Measurements from ENCODE around the gene CCN6. TPM values are rescaled to one million over a fixed set of nuclear protein-coding genes. Genes with fewer than 3 reads are reported as not detected.

The CCN6 gene
- total RNA-seq (2021): not detected in 2 replicates
- long read RNA-seq: 0 reads

- Histone ChIP-seq H4K91ac (ENCODE audit: insufficient read length, low read depth, low read length) (no peak within 1 kb of the TSS), H2BK12ac (ENCODE audit: insufficient read length, low read depth, low read length) (no peak within 1 kb of the TSS), H3K23me2 (ENCODE audit: insufficient read length, low read depth, low read length, poor library complexity, severe bottlenecking) (peaks cover 2% of the 10 kb centered on the region), H4K8ac (replicated peaks; ENCODE audit: insufficient read length, low read depth, low read length) (no peak within 1 kb of the TSS), H3K79me1 (ENCODE audit: insufficient read depth, low read depth, low read length, poor library complexity, severe bottlenecking) (no peaks in the 10 kb centered on the region), H2AK5ac (ENCODE audit: insufficient read length, low read length) (no peak within 1 kb of the TSS), H3K56ac (ENCODE audit: insufficient read length, low read depth, low read length) (no peak within 1 kb of the TSS), H3K9ac (ENCODE audit: extremely low read depth, insufficient read length, low read length) (no peak within 1 kb of the TSS), H4K5ac (ENCODE audit: insufficient read length, low read depth, low read length) (no peak within 1 kb of the TSS), H3K4me1 (ENCODE audit: insufficient read depth, low read length) (no peaks in the 10 kb centered on the region), H2BK5ac (ENCODE audit: insufficient read length, low read length) (no peak within 1 kb of the TSS), H3K27ac (ENCODE audit: insufficient read length, low read depth, low read length) (no peak within 1 kb of the TSS), H2BK120ac (ENCODE audit: low read depth, low read length, poor library complexity, severe bottlenecking) (no peak within 1 kb of the TSS), H3K14ac (ENCODE audit: insufficient read depth, low read length) (no peak within 1 kb of the TSS), H2BK20ac (ENCODE audit: low read depth, low read length, poor library complexity, severe bottlenecking) (no peak within 1 kb of the TSS), H2AFZ (ENCODE audit: low read length) (no peak within 1 kb of the TSS), H2BK15ac (ENCODE audit: low read depth, low read length) (no peak within 1 kb of the TSS), H3K23ac (ENCODE audit: insufficient read length, low read depth, low read length) (no peak within 1 kb of the TSS), H3K79me2 (ENCODE audit: insufficient read depth, low read length) (no peaks in the 10 kb centered on the region), H3K18ac (ENCODE audit: insufficient read length, low read depth, low read length) (no peak within 1 kb of the TSS), H3K4me2 (ENCODE audit: insufficient read depth, insufficient read length, low read length) (no peak within 1 kb of the TSS), H3K4ac (ENCODE audit: low read depth, low read length) (no peak within 1 kb of the TSS), H3K9me3 (ENCODE audit: control insufficient read depth, low read depth, low read length) (no peaks in the 10 kb centered on the region), H4K20me1 (ENCODE audit: control insufficient read depth, insufficient read depth, insufficient read length) (no peaks in the 10 kb centered on the region), H3K27me3 (ENCODE audit: insufficient read depth, low read length) (no peaks in the 10 kb centered on the region), H3T11ph (ENCODE audit: low read length) (no peak within 1 kb of the TSS)
- no peak within 1 kb of the TSS; a peak in 1 of 7 replicates for H3K27ac Mint-ChIP-seq
- no peak for DNase-seq
- H3K27me3 Mint-ChIP-seq (ENCODE audit: low read depth): 0 out of 2 replicates have a peak, but pooled peaks cover 1% of the 10 kb centered on the region
- H3K36me3 Mint-ChIP-seq (ENCODE audit: insufficient read depth in 1 of 3, low read depth in 3 of 3): no peaks in the 10 kb centered on the region
- no CpG with 5 or more reads among the region's 12 CpGs for WGBS (ENCODE audit: extremely low coverage, insufficient read length, low lambda C conversion rate)
- H3K9me3 Mint-ChIP-seq: no peaks in the 10 kb centered on the region
- TF ChIP-seq CTCF (conservative IDR thresholded peaks at IDR 0.05): no peak
- no peaks in the 10 kb centered on the region for H3K4me1 Mint-ChIP-seq
- no peak within 1 kb of the TSS for H3K4me3 Mint-ChIP-seq
Observed at GRCh38 chr6:112054001-112054400, at the start of gene CCN6. TSS of gene CCN6 (plus strand) at chr6:112054104. CDS start at chr6:112054358, 254 bp downstream.
